H1 (cell line): ENCODE measurements around the gene DLG5. TPM values are rescaled to one million over a fixed set of nuclear protein-coding genes. Genes with fewer than 3 reads are reported as not detected.

Experiments
- KDM5A ChIP-seq: fragments of 200-600 bp; IDR thresholded peaks from 2 replicates; pipeline ENCODE4 v1.7.1; 2012; ENCODE audit warnings: mild to moderate bottlenecking, low read length, inconsistent platforms, mixed read lengths
- polyA plus RNA-seq, 7 experiments: library from polyadenylated mRNA; depleted of rRNA in 3 of 7; stranded (reverse) in 5 of 7; unstranded in 2 of 7; fragments of >200 nt in 5 of 7; fragments of 200-250 nt in 2 of 7; gene quantifications; 1 replicate in 5 of 7; 2 replicates in 1 of 7; 4 replicates in 1 of 7; pipeline versions ENCODE4 v1.2.1 to v1.2.3, GENCODE V29; 2011 to 2013; ENCODE audit warnings: missing spikeins in 2 of 7, mixed read lengths in 2 of 7
- total RNA-seq: library from RNA; stranded (reverse); fragmentation: NEBNext Ultra II Directional; extraction: Animal tissue kit (Norgen Biotek cat#: 25700); gene quantifications from 2 replicates; pipeline ENCODE4 v1.2.1, GENCODE V29; 2021

Gene DLG5
- total and polyA plus RNA-seq, 2 of the 8 experiments (the other 6 are each of a cell fraction or from before 2014, with no cell fraction given), result 15.6 to 71.4 TPM

DNA sequence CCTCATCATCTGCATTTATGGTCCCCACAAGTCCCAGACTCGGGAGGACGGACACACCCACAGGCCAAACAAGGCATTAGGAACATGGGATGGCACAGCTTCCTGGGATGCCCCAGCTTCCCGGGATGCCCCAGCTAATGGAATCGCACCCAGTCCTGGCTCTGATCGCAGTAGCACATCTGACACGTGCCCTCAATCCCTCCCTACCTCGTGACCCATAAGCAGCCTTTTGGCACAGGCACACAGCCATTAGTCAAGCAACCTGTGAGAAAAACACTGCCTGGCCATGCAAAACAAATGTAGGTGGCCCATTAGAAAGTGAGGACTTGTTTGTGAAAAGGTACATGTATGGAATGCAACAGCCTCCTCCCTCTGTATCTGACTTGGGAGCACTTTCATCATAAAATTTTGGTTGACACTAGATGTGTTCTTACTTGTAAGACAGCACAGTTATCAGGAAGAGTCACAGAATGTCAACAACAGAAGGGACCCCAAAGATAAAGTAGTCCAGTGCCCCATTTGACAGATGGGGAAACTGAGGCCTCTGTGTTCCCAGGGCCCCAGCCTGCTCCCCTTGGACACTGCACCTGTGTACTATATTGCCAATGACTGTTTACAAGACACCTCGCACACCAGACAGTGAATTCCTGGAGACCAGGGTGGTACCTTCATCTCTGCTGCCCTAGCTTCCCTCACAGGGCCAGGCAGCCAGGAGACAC, 34.4 kb downstream of the DLG5 start (continued):
- TF ChIP-seq KDM5A, result no peak
